ENCODE data around the gene PRRC2A. TPM values are rescaled to one million over a fixed set of nuclear protein-coding genes. Genes with fewer than 3 reads are reported as not detected.

The PRRC2A gene
- total RNA-seq, 1 donor from 2014 or later: 303 TPM

- no peaks in the 10 kb centered on the region for H3K4me1 Mint-ChIP-seq (ENCODE audit: low read depth, unreplicated experiment)
- no peaks in the 10 kb centered on the region for H3K36me3 Mint-ChIP-seq (ENCODE audit: unreplicated experiment)
Observed at GRCh38 chr6:31642798-31643570, 22.5 kb downstream of the PRRC2A start.

GRCh38 chr6:31643818-31644454 lies 23.4 kb downstream of the PRRC2A start:
- no peaks in the 10 kb centered on the region for H3K36me3 Mint-ChIP-seq (ENCODE audit: unreplicated experiment)
- peaks cover 3% of the 10 kb centered on the region for H3K27me3 Mint-ChIP-seq (ENCODE audit: unreplicated experiment)
- H3K4me3 Mint-ChIP-seq (ENCODE audit: unreplicated experiment): no peak overlapping the region
- H3K27ac Mint-ChIP-seq (ENCODE audit: unreplicated experiment): no peak overlapping the region
- peaks cover 8% of the 10 kb centered on the region for H3K9me3 Mint-ChIP-seq (ENCODE audit: unreplicated experiment)
- DNase-seq: no peak
- peaks cover 1% of the 10 kb centered on the region for H3K4me1 Mint-ChIP-seq (ENCODE audit: low read depth, unreplicated experiment)
- no peak for TF ChIP-seq CTCF (IDR thresholded peaks at IDR 0.05; ENCODE audit: partially characterized antibody, unreplicated experiment)

More at GRCh38 chr6:31642798-31643570, 22.5 kb downstream of the PRRC2A start:
- H3K4me3 Mint-ChIP-seq (ENCODE audit: unreplicated experiment): no peak overlapping the region
- TF ChIP-seq CTCF (IDR thresholded peaks at IDR 0.05; ENCODE audit: partially characterized antibody, unreplicated experiment): no peak
- no peak for DNase-seq
- peaks cover 6% of the 10 kb centered on the region for H3K9me3 Mint-ChIP-seq (ENCODE audit: unreplicated experiment)
- peaks cover 3% of the 10 kb centered on the region for H3K27me3 Mint-ChIP-seq (ENCODE audit: unreplicated experiment)
- H3K27ac Mint-ChIP-seq (ENCODE audit: unreplicated experiment): no peak overlapping the region

- no peak for TF ChIP-seq CTCF (IDR thresholded peaks at IDR 0.05; ENCODE audit: partially characterized antibody, unreplicated experiment)
- H3K9me3 Mint-ChIP-seq (ENCODE audit: unreplicated experiment): peaks cover 8% of the 10 kb centered on the region
- peak overlapping the region; percentile 34 for H3K27ac Mint-ChIP-seq (ENCODE audit: unreplicated experiment)
- peaks cover 6% of the 10 kb centered on the region for H3K4me1 Mint-ChIP-seq (ENCODE audit: low read depth, unreplicated experiment)
- DNase-seq: no peak
- no peaks in the 10 kb centered on the region for H3K36me3 Mint-ChIP-seq (ENCODE audit: unreplicated experiment)
- peaks cover 3% of the 10 kb centered on the region for H3K27me3 Mint-ChIP-seq (ENCODE audit: unreplicated experiment)
- H3K4me3 Mint-ChIP-seq (ENCODE audit: unreplicated experiment): no peak overlapping the region
Observed at GRCh38 chr6:31645325-31645724, 24.8 kb downstream of the PRRC2A start.

GRCh38 chr6:31651602-31652191 lies 31.2 kb downstream of the PRRC2A start:
- Mint-ChIP-seq H3K27ac (ENCODE audit: unreplicated experiment) (peak overlapping the region; percentile 99), H3K9me3 (ENCODE audit: unreplicated experiment) (peaks cover 15% of the 10 kb centered on the region), H3K27me3 (ENCODE audit: unreplicated experiment) (peaks cover 17% of the 10 kb centered on the region), H3K4me1 (ENCODE audit: low read depth, unreplicated experiment) (peaks cover 15% of the 10 kb centered on the region), H3K36me3 (ENCODE audit: unreplicated experiment) (peaks cover 4% of the 10 kb centered on the region), H3K4me3 (ENCODE audit: unreplicated experiment) (peak overlapping the region; percentile 93)
- no peak for TF ChIP-seq CTCF (IDR thresholded peaks at IDR 0.05; ENCODE audit: partially characterized antibody, unreplicated experiment)
- DNase-seq: peak; percentile 80

Data from glutamatergic neuron (in vitro differentiated cells).